GM21619 (cell line): ENCODE measurements around the gene NAA80.

Source experiments
- ATAC-seq: cut with Tn5 transposase; IDR thresholded peaks from one replicate; pipeline ENCODE4 v1.9.1; 2021; ENCODE audit not compliant: unreplicated experiment

NAA80 gene, protein sequence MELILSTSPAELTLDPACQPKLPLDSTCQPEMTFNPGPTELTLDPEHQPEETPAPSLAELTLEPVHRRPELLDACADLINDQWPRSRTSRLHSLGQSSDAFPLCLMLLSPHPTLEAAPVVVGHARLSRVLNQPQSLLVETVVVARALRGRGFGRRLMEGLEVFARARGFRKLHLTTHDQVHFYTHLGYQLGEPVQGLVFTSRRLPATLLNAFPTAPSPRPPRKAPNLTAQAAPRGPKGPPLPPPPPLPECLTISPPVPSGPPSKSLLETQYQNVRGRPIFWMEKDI

DNA sequence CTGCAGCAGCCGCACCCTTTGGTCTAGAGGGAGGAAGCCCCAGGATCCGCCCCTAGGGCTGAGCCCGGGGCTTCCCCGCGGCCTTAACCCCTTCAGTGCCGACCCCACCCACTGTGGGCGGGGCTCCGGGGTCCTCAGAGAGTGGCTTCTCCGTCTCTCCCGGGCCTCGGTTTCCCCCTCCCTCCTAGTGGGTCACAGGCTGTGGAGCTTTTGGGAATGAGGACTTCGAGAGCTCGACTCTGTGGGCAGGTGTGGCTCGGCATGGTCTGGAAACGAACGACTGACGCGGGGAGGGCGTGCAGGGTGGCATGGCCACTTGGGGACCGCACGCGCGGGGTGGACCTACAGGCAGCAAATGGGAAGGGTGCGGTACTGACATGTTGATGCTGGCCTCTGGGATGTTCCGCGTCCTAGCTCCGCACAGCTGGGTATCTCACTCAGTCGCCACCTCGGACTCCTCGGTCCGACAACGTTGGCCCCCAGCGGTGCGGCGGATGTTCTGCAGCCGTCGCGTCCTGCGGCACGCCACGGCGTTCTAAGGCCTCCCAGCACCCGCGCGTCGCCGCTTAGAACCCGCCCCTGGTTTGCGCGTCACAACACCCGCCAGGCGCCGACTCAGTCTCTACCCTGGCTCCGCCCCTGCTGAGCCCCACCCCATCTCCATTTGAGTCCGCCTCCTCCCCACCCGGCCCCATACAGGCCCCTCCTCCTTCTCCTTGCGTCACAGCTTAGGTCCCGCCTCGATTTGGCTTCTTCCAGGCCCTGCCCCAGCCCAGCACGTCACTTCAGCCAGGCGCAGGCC, at the start of gene NAA80, which contains the start of gene HYAL3:
Gene NAA80 (minus strand): TSS at position 570 of the 802 bp plus-strand sequence. CDS start 1,942 bp downstream, outside the sequence.
Gene HYAL3 (minus strand): TSS at position 570 of the 802 bp plus-strand sequence. CDS start 3,803 bp downstream, outside the sequence.
- peak; percentile 83 for ATAC-seq

DNA sequence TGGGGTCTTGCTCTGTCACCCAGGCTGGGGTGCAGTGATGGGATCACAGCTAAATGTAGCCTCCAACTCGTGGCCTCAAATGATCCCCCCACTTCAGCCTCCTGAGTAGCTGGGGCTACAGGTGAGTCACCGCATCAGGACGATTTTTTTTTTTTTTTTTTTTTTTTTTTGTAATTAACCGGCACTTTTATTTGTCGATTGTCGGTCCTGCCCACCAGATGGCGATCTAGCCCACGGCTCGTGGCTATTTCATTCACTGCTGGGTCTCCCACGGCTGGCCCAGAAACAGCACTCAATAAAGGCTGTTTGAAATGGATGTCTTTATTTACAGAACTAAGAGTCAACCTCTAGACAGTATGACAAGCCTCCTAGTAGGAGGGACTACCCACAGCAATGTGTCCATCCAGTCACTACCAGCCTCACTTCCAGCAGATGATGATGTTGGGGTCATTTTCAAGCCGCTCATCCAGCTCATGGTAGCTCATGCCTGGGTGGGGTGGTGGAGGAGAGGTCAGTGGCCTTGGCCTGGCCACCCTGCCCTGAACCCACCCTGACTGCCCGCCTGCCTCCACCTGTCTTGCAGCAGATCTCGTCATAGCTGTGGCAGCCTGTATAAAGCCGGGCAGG, 48.1 kb upstream of the NAA80 start:
- no peak for ATAC-seq

DNA sequence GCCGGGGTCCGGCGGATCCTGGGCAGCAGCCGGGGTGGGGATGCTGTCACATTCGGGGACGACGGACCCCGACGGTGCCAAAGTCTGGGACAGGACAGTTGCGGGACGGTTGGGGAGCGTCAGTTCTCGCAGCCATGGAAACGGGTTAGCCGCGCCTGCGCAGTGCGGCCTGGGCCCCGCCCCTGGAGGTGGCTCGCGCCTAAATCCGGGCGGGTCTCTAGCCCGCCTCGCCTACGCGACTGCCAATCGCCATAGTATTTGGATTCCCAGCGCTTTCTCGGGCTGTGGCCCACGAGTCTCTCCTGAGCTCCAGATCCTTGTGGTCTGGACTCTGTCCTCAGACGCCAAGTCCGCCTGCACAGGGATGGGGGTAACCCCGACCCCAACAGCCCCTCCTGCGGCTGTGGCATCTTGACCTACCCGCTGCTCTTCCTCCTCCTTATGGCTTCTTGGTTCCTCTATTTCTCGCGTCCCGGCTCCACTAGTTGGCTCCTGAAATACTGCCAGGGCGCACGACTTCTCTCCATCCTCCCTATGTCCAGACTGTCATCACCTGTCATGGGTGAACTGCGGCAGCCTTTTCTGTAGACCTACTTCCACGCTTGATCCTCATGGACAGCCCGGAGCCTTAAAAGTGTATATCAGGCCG, 46.5 kb upstream of the NAA80 start, which contains the start of gene ZMYND10:
Gene ZMYND10 (minus strand): TSS at position 147 of the 649 bp plus-strand sequence. CDS start 153 bp downstream, outside the sequence.
- ATAC-seq: no peak

DNA sequence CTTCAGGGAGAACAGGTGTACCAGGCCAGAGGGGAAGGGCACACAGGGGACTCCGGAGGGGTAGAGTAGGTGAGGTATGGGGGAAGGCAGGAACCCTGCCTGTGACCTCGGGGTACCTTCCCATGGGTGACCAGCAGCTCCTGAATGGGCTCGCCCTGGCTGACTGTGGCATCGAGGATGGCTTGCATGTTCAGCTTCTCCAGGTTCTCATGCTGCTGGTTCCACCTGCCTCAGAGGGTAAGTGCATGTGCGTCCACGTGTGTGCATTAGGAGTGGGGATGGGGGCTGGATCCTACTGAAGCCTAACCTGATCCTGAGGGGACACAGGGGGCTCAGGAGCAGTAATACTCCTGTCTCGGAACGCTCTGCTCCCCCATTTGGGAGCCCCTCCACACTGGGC, 45.8 kb upstream of the NAA80 start:
- no peak for ATAC-seq

DNA sequence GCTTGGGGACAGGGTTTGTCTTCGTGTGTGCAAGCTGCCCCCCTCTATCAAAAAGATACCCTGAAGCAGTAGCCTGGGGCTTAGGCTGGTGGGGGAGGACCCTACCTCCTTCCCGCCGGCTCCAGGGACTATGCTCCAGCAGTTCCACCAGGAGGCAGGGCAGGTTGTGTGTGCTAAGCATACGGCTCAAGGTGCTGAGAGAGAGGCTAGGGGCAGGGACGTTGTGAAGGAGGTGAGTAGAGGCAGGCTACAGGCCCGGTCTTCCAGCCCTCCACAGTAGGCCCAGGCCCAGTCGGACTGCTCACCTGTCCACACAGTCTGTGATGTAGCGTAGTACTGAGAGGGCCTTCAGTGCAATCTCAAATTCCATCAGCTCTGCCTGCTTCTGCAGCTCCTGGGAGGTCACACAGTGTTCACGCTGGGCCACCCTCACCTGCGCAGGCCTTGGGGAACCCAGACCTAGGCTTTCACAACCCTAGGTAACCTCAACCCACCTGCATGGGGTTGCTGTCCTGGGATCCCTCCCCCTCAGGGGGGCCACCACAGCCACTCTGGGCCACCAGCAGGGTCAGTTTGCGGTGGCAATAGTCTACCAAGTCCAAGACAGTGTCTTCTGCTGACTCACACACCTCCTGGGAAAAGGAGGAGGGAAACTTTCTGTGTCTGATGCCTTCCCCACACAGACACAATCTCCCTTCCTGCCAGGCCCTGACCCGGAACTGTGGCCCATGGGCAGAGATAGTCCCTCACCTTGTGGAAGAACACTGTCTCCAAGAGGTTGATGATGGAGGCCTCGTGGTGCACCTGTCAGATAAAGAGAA, 43.8 kb upstream of the NAA80 start:
- no peak for ATAC-seq

DNA sequence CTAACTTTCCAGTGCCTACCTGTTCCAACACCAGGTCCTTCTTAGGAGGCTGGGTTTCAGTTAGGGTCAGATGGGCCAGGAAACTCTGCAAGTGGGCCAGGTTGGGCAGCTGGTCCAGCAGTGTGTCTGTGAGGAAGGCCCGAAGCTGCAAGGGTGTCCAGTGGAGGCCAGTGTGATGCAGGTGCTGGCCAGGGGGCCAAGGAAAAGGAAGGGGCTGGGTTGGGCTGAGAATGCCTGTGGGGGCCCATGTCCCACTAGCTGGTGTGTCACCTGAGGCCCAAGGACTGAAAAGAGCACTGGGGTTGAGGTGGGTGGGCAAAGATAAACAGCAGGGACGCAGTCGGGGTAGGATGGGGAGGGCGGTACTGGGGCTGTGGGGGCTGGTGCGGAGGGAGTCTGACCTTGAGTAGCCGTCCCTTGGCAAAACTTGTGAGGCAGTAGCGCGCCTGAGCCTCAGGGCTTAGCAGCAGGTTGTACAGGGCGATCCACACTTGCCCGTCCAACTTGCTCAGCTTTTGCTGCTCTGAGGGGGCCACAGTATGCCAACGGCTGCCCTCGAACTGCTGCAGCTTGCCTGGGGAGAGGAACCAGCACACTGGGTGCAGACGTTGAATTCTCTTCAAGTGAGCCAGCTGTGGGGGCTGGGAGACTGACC, 42.9 kb upstream of the NAA80 start:
- no peak for ATAC-seq

DNA sequence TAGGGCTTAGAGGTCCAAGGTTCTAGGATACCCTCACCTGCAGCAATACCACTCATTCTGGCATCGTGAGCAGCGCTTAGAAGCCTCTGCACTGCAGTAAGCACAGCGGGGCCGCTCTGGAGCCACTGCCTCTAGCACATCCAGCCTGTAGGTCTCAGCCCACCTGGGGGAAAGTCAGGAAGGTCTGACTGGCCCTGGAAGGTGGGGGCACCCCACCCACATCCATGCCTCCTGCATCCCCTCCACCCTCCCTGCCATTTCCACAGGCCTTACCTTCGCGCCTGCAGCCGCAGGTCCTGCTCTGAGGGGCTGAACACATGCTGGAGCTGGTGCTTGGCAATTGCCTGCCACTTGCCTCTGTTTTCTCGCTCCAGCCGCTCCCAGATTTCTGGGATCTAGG, 42.3 kb upstream of the NAA80 start:
- ATAC-seq: no peak

DNA sequence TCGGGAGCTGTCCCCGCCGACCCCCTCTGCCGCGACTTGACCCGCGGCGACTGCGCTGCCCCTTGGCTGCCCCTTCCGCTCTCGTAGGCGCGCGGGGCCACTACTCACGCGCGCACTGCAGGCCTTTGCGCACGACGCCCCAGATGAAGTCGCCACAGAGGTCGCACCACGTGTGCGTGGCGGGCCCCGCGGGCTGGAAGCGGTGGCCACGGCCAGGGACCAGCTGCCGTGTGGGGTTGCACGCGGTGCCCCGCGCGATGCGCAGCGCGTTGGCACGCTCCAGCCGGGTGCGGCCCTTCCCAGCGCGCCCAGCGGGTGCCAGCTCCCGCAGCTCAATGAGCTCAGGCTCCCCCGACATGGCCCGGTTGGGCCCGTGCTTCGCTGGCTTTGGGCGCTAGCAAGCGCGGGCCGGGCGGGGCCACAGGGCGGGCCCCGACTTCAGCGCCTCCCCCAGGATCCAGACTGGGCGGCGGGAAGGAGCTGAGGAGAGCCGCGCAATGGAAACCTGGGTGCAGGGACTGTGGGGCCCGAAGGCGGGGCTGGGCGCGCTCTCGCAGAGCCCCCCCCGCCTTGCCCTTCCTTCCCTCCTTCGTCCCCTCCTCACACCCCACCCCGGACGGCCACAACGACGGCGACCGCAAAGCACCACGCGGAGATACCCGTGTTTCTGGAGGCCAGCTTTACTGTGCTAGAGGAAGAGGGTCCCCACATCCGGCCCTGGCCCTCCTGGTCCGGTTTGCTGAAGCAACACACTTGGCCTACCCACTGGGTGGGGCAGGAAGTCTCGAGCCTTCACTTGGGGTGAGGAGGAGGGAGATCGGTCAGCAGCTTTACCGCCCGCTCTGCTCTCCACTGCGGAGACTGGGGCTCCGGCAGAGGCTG, 41.5 kb upstream of the NAA80 start, which contains the start of gene RASSF1:
Gene RASSF1 (minus strand): TSS at position 389 of the 882 bp plus-strand sequence. CDS start 31 bp downstream, at position 358.
- ATAC-seq: no peak

DNA sequence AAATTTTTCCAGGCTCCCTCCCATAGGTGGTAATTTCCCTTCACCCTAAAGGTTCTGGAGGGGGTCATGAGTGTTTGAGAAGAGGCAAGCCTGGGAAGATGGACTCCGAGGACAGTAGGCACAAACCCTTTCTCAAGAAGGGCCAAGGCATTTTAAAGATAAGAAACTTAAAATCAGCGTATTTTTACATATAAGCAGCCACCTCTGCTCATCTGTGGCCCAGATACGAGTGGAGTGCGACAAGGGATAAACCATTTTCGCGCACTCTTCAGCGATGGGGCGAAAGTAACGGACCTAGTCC, 40.9 kb upstream of the NAA80 start:
- no peak for ATAC-seq

DNA sequence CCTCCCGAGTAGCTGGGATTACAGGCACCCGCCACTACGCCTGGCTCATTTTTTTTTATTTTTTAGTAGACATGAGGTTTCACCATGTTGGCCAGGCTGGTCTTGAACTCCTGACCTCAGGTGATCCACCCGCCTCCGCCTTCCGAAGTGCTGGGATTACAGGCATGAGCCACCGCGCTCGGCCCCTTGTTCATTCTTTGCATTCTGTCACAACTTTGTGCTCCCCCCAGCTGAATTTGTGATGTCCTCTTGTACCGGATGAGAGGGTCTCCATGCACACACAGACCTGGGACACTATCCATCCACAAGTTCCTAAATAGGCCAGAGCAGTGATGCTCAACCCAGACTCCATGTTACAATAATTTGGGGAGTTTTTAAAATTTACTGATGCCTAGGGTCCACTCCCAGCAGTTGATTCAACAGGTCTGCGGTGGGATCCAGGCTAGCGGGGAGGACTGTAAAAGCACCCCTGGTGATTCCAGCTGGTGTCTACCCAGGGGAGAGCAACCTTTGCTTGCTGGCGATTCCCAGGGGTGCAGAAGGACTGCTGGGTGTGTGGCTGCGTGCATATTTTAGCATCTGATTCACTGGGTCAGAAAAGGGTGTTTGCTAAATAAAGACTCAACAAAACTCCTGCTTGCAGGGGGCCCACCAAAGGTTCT, 40.4 kb upstream of the NAA80 start:
- ATAC-seq: no peak

DNA sequence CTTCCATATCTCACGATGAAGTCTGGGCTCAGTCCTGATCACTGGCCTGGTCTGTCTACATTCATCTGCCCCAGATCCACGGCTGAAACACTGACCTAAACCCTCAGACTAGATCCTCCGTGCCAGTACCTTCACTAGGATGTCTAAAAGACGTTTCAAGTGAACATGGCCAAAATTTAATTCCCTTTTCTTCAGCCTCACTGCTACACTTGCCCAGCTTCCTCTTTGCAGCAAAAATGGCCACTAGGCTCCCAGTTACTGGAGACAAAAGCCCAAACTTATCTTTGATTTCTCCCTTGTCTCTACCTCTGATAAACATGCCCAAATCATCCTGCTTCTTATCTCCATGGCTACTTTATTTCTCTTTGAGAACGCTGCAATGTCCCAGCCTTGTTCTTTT, 39.8 kb upstream of the NAA80 start:
- ATAC-seq: no peak

DNA sequence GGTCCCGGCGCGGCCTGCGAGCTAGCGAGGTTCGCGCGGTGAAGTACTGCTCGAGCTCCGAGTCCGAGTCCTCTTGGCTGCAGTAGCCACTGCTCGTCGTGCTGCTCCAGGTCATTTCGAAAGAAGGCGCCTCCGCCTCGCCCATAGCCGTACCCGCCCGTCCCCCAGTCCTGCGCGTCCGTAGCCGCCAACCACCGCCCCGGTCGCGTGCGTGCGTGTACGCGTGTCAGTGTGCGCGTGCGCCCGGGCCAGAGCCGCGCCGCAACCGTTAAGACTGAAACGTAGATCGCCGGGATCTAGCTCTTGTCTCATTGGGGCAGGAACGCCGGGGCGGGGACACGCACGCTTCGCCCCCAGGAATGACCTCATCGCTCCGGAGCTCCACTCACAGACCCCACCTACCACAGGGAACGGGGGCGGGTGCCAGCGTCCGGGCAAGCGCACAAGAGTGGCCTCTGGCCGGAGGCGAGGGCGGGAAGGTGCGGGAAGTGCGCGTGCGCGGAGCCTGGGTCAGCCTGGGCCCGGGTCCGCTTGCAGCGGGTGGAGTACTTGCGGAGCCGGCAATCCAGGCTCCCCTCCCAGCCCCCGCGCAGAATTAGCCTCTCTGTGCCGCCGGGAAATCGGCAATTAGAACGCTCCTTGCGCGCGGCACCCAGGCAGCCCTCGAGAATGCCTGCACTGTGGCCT, 38.1 kb upstream of the NAA80 start:
- peak; percentile 72 for ATAC-seq

DNA sequence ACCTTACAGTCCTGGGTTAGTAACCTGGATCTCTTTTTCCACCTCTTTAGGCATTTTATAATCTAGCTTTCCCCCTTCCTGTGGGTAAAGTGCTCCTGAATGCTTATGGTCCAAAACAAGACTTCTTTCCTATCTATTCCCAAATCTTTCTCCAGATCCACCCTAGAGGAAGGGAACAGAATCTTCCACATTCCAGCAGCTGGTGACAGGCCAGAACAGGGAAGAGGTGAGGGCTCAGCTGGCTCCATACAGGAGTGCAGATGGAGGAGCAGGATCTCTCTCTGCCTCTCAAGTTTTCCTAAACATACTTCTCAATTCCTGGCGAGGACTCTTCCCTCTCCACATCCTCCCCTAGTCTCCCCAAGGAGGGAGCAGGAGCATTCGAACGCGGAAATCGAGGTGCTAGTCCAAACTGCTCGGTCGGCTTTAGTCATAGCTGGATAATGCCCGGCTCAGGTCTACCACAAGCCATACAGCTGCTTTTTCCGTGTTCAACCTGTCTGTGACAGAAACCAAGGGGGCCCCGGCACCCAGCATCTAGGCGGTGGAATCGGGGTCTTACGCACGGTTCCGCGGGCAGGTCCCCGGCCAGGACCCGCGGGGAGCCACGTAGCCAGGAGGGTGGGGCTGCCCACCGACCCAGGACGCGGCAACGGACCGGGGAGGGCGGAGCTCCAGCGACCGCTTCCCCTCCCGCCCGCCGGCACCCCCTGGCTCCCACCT, 37.4 kb upstream of the NAA80 start:
- ATAC-seq: peak; percentile 4

DNA sequence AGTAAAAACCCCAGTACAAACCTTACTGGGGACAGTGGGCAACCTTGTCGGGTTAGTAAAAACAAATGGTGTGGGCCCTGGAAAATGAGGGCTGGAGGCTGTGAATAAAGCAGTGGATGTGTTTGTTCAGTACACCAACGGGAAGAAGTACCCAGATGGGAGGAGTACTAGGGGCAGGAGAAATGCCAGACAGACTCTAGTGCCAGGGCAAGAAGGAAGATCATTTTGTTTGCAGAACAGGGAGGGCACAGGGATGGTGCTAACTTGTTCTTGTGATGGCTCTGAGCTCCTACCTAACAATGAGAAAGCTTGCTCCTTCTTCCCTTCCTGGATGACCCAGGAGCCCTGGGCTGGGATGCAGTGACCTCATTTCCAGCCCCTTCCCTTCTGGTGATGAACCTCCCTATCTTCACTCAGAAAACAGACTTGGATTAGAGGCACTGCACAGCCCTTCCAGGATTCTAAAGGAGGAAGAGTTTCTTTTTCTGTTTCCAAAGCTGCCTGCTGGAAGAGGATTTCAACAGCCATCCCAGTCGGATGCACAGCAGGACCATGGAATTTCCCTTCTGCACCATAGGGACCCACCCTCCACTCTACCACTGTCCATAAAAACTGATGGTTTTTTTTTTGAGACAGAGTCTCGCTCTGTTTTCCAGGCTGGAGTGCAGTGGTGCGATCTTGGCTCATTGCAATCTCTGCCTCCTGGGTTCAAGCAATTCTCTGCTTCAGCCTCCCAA, 35.3 kb upstream of the NAA80 start:
- ATAC-seq: no peak

DNA sequence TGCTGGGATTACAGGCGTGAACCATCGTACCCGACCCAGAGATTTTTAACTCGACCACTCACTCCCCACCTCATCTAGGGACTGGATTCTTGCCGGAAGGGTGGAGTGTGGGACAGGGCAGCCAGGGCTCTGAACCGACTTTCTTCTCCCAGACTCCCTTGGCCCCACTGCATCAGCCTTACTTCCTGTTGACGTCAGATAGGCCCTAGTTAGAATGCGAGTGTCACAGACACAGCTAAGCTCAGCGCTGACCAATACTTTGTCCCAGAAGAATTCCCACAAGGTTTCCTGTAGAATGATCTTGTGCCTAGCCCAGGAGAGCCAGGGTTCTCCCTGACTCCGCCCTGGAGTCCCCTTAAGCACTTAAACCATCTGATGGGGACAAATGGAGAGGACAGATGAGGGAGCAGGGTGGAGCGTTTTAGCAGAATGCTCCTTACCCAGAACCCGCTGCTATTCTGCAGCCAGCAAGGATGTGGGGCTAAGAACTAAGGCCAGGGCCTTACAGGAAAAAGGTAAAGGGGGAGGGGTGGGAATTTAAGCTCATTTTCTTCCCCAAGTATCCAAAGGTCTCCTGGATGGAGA, 34.6 kb upstream of the NAA80 start:
- ATAC-seq: no peak

DNA sequence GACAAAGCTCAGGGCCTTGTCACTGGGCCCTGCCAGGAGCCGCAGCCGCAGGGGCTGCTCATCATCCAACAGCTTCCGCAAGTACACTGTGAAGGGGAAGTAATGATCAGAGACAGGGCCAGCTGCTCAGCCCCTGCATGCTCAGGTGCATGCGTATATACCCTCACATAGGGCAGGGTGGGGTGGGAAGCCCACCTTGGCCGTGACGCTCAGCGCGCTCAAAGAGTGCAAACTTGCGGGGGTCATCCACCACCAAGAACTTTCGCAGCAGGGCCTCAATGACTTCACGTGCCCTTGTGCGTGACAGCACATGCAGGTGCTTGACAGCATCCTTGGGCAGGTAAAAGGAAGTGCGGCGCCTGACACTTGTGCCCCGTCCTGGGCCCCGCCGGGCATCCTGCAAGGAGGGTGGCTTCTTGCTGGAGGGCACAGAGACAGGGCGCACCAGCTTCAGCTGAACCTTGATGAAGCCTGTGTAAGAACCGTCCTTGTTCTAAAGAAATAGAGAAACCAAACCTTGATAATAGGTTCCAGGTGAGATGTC, 32.2 kb upstream of the NAA80 start:
- no peak for ATAC-seq
